Mucosa of gallbladder (tissue), 1 donor: Measurements from ENCODE around the gene VDR. TPM values are rescaled to one million over a fixed set of nuclear protein-coding genes. Genes with fewer than 3 reads are reported as not detected.
"Not testable (repeated sequence)": the region's sequence is repeated elsewhere in the genome, so short reads cannot be mapped to it uniquely, and the experiment has no call there.

Source experiments
- DNase-seq: peaks from one replicate; pipeline ENCODE4 v3.0.0-alpha.2; 2020; ENCODE audit warnings: low spot score
- total RNA-seq: library from RNA; stranded (reverse); gene quantifications from one replicate; pipeline ENCODE4 v1.2.1, GENCODE V29; 2021
- donor health status: DM: no; HTN: no; CAD: no.

The VDR gene
- total RNA-seq, 1 donor from 2014 or later: 33.8 TPM

DNA sequence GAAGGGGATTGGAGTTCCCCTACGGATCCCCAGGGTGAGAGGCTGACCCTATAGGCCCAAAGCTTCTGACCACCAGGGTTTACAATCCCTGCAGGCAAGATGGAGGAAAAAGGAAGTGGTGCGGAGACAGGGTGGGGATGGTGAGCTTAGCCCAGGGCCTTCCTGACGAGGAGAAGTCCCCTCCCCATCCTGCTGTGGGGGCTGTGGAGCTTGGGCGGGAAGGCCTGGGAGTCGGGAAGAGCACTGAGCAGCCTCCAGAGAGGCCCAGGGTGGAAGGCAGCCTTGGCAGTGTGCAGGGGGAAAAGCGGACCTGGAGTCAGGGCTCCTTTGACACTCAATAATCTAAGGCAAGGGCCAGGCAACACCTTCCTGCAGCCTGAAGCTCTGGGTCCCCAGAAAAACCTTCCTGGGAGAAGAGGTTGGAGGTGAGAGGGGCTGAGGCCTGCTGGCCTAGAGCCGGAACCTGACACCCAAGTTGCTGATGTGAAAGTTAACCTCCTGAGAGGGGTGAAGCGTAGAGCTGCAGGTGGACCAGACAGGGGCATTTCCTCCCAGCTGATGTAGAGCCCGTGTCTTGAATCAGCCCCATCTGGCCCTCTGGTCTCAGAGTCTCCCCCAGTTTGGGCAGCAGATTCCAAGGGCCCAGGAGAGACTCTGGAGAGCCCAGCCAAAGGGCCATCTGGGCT is 91.1 kb downstream of the VDR start:
- no peak for DNase-seq

- DNase-seq: peak; percentile 80
These were observed 91.8 kb downstream of the VDR start for GRCh38 chr12:47812797-47813510.

GRCh38 chr12:47811581-47812484 is 93.0 kb downstream of the VDR start:
- DNase-seq: no peak

DNA sequence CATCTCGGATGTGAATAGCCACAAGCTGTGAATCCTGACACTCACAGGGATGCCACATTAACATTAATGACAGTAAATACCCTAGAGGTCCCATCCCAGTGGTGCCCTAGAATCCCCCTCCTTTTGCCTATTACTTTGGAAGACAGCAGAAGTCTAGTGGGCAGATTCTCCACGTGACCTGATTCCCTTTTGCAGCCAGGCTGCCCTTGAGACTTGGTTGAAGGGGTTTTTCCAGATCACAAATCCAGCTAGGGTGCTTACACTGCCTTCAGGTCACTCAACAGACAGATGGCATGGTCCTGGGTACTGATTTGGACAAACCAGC is 93.8 kb downstream of the VDR start:
- DNase-seq: no peak

DNA sequence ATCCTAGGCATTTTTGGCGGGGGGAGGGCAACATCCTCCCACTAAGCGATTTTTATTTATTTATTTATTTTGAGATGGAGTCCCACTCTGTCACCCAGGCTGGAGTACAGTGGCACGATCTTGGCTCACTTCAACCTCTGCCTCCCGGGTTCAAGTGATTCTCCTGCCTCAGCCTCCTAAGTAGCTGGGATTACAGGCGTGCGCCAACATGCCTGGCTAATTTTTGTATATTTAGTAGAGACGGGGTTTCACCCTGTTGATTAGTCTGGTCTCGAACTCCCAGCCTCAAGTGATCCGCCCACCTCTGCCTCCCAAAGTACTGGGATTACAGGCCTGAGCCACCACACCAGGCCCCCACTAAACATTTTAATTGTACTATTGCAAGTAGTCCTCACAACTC is 95.3 kb downstream of the VDR start:
- not testable (repeated sequence) for DNase-seq

DNA sequence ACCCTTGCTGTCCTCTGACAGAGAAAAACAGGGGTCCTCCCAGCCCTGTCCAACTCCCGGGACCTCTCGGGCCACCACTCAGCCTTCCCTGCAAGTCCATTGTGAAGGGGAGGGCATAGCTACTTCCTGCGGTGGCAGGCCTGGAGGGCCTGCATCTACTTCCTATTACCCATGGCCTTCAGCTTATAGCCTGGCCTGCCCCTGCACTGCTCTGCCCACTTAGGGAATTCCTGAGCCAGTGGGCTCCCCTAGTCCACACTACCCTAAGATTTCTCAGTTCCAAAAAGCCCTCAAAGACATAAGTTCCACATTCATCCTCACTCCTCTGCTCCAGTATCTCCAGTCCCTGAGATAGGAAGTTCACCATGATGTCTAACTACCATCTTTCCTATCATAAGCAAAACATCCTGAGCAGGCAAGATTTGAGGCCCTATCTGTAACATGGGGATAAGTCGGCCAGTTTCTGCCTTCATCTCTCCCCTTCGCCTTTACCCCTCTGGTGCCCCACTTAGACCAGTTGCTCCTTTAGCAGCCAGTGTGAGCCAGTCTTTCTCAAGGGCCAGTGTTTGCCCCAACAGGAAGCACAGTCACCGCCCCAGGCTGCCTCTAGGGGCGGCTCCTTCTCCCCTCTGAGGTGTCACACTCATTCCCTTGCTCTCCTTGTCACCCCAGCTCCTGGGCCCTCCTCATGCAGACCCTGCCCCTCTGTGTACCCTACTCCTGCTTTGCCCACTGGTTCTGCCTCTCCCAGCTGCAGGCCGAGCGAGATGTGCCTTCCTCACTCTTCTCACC is 96.0 kb downstream of the VDR start:
- DNase-seq: no peak

DNA sequence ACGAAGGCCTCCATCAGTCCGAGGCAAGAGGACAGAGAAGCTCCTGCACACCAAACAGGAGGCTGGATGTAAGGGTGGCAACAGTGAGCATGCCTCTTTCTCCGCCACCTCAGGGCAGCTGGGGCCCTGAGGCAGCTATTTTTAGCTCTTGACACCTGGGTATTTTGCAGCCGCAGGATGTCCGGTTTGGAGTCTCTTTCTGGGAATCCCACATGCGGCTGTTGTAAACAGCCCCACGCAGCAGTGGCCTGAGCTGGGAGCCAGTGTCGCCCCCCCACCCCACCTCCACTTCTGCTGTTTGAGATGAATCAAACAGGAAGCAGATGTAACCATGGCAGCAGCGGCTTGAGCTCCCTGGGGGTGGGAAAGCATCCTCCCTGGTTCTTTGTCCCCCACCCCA is 96.7 kb downstream of the VDR start:
- no peak for DNase-seq

- DNase-seq: no peak
These were observed 97.5 kb downstream of the VDR start for GRCh38 chr12:47807338-47807737.

DNA sequence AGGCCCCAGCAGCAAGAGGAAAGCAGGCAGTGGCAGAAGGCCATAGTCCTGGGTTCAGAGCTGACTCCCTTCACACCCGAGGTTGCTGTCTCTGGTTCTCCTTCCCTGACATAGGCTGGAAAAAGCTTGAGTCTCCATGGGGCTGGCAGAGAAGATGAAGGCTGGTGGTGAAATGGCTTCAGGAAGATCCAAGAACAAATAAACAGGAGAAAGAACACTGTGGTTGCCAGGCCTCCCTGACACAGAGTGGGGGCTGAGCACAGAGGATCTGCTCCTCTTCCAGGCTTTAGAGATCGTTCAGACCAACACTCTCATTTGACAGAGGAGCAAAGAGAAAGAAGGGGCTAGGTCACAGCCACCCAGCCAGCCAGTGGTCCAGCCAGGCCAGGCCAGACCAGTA is 99.4 kb downstream of the VDR start:
- DNase-seq: no peak

DNA sequence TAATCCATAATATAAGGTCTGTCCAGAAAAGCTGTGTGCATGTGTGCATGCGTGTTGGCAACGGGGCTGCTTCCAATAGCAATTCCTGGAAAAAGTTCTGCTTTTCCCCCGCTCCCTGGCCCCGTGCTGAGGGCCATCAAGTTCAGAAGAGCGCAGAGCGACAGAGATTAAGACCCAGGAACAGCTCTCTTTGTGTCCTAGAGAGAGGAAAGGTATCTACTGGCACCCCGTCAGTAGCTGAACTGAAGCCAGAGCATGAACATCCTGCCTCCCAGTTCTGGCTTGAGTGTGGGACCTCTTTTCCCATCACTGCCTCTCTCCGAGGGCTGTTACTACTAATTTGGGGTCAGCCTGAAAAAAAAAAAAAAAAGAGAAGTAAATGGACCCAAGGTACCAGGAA is 100.6 kb downstream of the VDR start:
- DNase-seq: no peak

DNA sequence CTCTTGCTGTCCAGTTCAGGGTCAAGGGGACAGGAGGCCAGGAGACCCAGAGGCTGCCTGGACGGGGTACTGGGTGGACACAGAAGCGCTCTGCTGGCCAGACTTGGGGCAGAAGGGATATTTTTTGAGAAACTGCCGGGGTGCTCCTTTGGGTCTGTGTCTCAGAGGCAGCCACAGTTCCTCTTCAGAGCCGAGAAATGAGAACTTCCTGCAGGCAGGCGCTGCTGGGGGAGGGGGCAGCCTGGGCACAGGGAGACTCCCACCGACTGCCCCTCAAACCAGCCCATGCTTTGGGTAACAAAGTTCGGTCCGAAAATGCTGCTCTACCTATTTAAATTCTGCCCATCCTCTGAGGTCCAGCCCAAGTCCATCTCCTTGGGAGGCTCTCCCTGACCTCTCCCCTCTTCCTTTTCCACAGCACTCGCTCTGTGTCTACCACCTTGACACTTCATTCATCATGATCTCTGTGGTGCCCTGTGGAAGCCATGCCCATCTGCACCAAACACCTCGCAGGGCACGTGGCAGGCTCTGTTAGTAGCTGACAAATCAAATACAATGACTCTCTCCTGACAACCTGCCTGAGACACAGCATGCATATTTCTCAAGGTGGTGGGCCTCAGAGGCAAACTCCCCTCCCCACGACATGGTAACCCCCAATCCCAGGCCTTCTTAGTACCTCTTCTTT is 101.5 kb downstream of the VDR start:
- no peak for DNase-seq

DNA sequence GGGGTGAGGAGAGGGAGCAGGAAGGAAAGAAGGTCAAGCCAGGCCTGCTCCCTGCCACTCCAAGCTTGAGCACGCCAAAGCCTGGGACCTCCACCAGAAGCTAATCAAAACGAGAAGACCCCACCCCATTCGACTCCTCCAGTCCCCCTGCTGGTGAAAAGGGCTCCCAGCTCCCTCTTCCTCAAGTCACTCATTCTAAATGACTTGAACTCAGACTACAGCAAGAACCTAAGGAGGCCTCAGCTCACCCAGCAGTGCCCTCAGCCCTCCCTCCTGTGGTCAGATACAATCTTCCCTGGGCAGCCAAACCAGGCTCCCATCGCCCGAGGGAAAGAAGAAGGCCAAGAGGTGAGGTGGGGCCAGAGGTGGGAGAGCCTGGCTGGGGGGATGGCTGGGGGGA is 102.5 kb downstream of the VDR start:
- no peak for DNase-seq

DNA sequence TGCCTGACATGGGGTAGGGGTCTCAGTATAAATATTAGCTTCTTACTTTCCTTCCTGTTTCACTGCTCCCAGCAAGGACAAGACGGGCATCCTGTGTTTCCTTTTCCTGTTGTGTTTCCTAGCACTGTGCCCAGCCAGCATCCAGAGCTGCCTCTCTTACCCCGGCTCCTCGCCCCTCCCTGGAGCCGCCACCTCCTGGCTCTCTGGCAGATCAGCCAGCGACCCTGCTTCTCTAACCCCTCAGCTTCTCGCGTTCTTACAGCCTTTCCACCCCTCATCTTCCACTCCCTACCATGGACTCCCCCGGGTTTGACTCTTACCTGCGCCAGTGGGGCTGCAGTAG is 102.9 kb downstream of the VDR start:
- no peak for DNase-seq

- DNase-seq: no peak
These were observed 103.5 kb downstream of the VDR start for GRCh38 chr12:47801170-47801903.

DNA sequence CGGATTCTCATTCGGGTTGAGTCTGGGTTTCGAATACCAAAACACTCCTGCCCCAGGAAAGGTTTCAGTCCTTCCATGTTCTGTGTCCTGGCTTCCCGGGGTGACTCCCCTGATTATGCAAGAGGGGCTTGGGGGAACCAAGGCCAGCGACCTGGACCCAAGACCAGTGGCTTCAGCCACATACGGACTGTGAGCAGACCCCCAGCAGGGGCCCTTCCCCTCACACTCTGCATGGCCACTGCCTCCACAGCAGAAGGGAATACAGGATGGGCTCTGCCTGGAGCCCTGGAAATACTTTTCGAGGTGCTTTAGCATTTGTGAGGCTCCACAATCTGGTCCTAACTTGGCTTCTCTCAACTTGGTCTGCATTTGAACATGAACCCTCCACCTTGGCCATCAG is 104.2 kb downstream of the VDR start:
- no peak for DNase-seq

- DNase-seq: no peak
These were observed 105.3 kb downstream of the VDR start for GRCh38 chr12:47799357-47799955.

DNA sequence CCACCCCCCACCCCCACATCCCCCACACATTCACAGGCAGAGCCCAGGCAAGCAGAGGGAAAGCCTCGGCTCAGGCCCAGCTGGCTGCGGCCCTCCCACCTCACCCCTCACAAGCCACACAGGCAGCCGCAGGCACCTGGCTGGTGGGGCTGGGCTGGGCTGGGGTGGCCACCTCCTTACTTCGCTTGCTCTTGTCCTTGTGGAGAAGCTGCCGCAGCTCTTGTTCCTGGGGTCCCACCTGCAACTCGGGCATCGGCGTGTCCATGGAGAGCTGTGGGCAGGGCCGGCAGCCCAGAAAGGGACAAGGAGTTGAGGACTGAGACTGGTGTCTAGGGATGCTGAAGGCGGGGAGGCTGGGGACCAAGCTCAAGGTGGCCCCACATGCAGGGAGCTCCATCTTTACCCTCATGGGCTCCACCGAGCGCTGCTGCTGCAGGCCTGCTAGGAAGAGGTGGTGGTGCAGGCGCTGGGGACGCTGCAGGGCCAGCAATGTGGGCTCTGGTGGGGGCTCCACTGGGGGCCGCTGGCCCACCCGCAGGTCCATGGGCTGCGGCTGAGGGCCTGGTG is 106.3 kb downstream of the VDR start:
- no peak for DNase-seq

DNA sequence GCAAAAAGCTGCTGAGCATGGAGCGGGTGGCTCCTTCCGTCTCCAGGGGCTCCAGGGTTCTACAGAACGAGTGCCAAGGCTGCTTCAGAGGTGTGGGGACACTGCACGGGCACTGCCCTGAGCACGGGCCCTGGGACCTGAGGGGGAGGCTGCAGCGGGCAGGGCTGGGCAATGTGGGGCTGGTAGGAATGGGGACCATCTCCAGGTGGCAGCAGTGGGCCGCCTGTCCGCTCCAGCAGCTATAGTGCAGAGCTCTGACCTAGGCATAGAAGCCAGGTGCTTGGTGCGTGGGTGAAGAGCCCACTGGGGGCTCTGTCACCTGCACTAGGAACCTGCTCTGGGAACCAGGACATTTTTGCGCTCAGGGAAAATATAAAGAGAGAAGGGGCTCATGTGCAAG is 107.4 kb downstream of the VDR start:
- DNase-seq: no peak

- DNase-seq: no peak
These were observed 108.9 kb downstream of the VDR start for GRCh38 chr12:47795814-47796411.
